CD4-positive, alpha-beta T cell (primary cell): ENCODE results near the gene TACO1. TPM values are rescaled to one million over a fixed set of nuclear protein-coding genes. Genes with fewer than 3 reads are reported as not detected.

Source experiments
- ATAC-seq: fragments of 200-7000 bp; cut with Tn5 transposase; one replicate; pipeline ENCODE4 v1.10.0; 2022; ENCODE audit warnings: mild to moderate bottlenecking; ENCODE audit not compliant: poor library complexity
- CTCF ChIA-PET: fragments of 350-600 bp; sonication (Branson Sonifier 250); formaldehyde crosslinking; loops from one replicate; lab custom pipeline; 2021; ENCODE audit warnings: antibody characterized with exemption, inconsistent platforms; lab: Charles Lee
- POLR2A ChIA-PET: fragments of 350-600 bp; sonication (Branson Sonifier 250); formaldehyde crosslinking; loops from one replicate; lab custom pipeline; 2021; ENCODE audit warnings: antibody characterized with exemption, inconsistent platforms; lab: Charles Lee
- DNase-seq, 14 experiments: peaks; one replicate each; pipeline ENCODE4 v3.0.0-alpha.2; 2013 to 2020; ENCODE audit warnings: mixed read lengths in 2 of 14
- H3K27ac ChIP-seq, 2 donors: one replicate each; pipeline versions ENCODE4 v1.5.1 to v1.7.0; 2013; ENCODE audit warnings: low read length in 2 of 2, low read depth in 1 of 2, mild to moderate bottlenecking in 1 of 2
- H3K27me3 ChIP-seq, 2 experiments: 1 replicate in 1 of 2; 2 replicates in 1 of 2; pipeline versions ENCODE4 v1.6.1 to v1.7.0; 2013; ENCODE audit warnings: low read length in 2 of 2, control low read depth in 1 of 2, mild to moderate bottlenecking in 1 of 2, moderate library complexity in 1 of 2; ENCODE audit not compliant: insufficient read depth in 2 of 2, control insufficient read depth in 1 of 2
- H3K36me3 ChIP-seq: one replicate; pipeline ENCODE4 v1.6.1; 2013; ENCODE audit warnings: low read length, control low read depth; ENCODE audit not compliant: insufficient read depth
- H3K4me1 ChIP-seq: one replicate; pipeline ENCODE4 v1.6.1; 2013; ENCODE audit warnings: low read length, control low read depth; ENCODE audit not compliant: insufficient read depth
- H3K4me3 ChIP-seq: one replicate; pipeline ENCODE4 v1.5.1; 2013; ENCODE audit warnings: mild to moderate bottlenecking, low read length, moderate library complexity
- H3K9me3 ChIP-seq, 2 experiments: 1 replicate in 1 of 2; 2 replicates in 1 of 2; pipeline versions ENCODE4 v1.6.1 to v1.7.0; 2013; ENCODE audit warnings: low read length in 2 of 2, mild to moderate bottlenecking in 2 of 2, control low read depth in 1 of 2, moderate library complexity in 1 of 2; ENCODE audit not compliant: control insufficient read depth in 1 of 2, insufficient read depth in 1 of 2
- H3K27ac Mint-ChIP-seq: one replicate; pipeline ENCODE4 v1.8.0; 2020; ENCODE audit warnings: mixed read lengths
- H3K27me3 Mint-ChIP-seq: one replicate; pipeline ENCODE4 v1.8.0; 2021; ENCODE audit warnings: mixed read lengths
- H3K36me3 Mint-ChIP-seq: one replicate; pipeline ENCODE4 v1.8.0; 2021; ENCODE audit warnings: low read depth, mixed read lengths
- H3K4me1 Mint-ChIP-seq: one replicate; pipeline ENCODE4 v1.8.0; 2021; ENCODE audit warnings: low read depth, mixed read lengths
- H3K4me3 Mint-ChIP-seq: one replicate; pipeline ENCODE4 v1.8.0; 2020; ENCODE audit warnings: mild to moderate bottlenecking, mixed read lengths
- H3K9me3 Mint-ChIP-seq: one replicate; pipeline ENCODE4 v1.8.0; 2020; ENCODE audit warnings: mixed read lengths
- intact Hi-C, 2 experiments: fragments of 100-400 bp; cut with DNase I in 1 of 2; cut with micrococcal nuclease in 1 of 2; formaldehyde crosslinking; loops; one replicate each; pipeline versions ENCODE4 v1.15.1 to v1.9.0; 2023 to 2025; cut with DNase I, micrococcal nuclease
- total RNA-seq, 174 experiments: library from RNA in 2 of 174; stranded (reverse) in 2 of 174; gene quantifications; one replicate each; pipeline ENCODE4 v1.2.3 and lab custom pipeline; 2021 to 2026
- TF ChIP-seq, protein P1 (sequence below): fragments of 200-600 bp; IDR thresholded peaks from one replicate; pipeline ENCODE4 v1.8.0; 2022; ENCODE audit warnings: antibody characterized with exemption, mild to moderate bottlenecking

TACO1 gene
- total RNA-seq, 2 experiments from 2014 or later = 11.3 to 13.2 TPM

DNA sequence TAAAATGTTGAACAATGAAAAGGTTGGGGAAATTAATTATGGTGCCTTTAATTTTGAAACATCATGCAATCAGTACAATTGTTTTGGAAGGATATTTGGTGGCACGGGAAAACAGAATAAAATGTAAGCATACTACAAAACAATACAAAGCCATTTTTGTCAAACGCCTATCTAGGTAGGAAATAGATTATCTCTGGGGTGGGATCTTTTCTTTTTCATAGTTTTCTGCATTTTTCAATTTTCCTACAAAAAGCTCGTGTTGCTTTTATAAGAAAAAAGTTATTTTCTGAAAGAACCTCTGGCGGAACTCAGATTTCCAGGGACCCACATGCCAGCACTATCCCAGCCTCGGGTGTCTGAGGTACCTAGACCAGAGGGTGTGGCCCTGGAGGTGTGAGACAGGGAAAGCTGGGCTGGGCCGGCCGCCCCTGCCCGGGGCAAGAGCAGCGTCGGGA lies 20.6 kb downstream of the TACO1 start:
- no peaks in the 10 kb centered on the region for H3K9me3 ChIP-seq
- ATAC-seq (no peak), DNase-seq (no peak)
- Mint-ChIP-seq H3K4me3 (peak overlapping the region; percentile 92), H3K9me3 (no peaks in the 10 kb centered on the region), H3K27me3 (no peaks in the 10 kb centered on the region), H3K36me3 (peaks cover 12% of the 10 kb centered on the region), H3K27ac (peak overlapping the region; percentile 25), H3K4me1 (peaks cover 37% of the 10 kb centered on the region)
- no peaks in the 10 kb centered on the region for H3K27me3 ChIP-seq
- CTCF ChIA-PET = interaction anchor here (0.7 to 2.9 kb wide), 9 partner anchors 9 to 227 kb away, joined by 3 to 13 read pairs (median 3); partner anchors contain the start of gene CYB561
- peaks cover 25% of the 10 kb centered on the region for H3K4me1 ChIP-seq
- intact Hi-C loops = loop anchor here (5.0 to 10.0 kb wide), 7 partner anchors 91 to 886 kb away; partner anchors contain the start of genes SMARCD2 (in 2 of the 2), CCDC47 (in 1 of the 2), CEP95 (in 1 of the 2) and DDX42 (in 1 of the 2)
- TF ChIP-seq, protein P1, sequence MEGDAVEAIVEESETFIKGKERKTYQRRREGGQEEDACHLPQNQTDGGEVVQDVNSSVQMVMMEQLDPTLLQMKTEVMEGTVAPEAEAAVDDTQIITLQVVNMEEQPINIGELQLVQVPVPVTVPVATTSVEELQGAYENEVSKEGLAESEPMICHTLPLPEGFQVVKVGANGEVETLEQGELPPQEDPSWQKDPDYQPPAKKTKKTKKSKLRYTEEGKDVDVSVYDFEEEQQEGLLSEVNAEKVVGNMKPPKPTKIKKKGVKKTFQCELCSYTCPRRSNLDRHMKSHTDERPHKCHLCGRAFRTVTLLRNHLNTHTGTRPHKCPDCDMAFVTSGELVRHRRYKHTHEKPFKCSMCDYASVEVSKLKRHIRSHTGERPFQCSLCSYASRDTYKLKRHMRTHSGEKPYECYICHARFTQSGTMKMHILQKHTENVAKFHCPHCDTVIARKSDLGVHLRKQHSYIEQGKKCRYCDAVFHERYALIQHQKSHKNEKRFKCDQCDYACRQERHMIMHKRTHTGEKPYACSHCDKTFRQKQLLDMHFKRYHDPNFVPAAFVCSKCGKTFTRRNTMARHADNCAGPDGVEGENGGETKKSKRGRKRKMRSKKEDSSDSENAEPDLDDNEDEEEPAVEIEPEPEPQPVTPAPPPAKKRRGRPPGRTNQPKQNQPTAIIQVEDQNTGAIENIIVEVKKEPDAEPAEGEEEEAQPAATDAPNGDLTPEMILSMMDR = no peak
- POLR2A ChIA-PET = interaction anchor here (0.8 to 3.1 kb wide), 26 partner anchors 10 to 884 kb away, joined by 3 to 69 read pairs (median 10); partner anchors contain the start of genes ACE, CCDC47, CYB561 and DCAF7
- H3K4me3 ChIP-seq = peak overlapping the region; percentile 72
- H3K36me3 ChIP-seq = no peaks in the 10 kb centered on the region
- peak overlapping the region; percentile 51 to 69 for H3K27ac ChIP-seq

DNA sequence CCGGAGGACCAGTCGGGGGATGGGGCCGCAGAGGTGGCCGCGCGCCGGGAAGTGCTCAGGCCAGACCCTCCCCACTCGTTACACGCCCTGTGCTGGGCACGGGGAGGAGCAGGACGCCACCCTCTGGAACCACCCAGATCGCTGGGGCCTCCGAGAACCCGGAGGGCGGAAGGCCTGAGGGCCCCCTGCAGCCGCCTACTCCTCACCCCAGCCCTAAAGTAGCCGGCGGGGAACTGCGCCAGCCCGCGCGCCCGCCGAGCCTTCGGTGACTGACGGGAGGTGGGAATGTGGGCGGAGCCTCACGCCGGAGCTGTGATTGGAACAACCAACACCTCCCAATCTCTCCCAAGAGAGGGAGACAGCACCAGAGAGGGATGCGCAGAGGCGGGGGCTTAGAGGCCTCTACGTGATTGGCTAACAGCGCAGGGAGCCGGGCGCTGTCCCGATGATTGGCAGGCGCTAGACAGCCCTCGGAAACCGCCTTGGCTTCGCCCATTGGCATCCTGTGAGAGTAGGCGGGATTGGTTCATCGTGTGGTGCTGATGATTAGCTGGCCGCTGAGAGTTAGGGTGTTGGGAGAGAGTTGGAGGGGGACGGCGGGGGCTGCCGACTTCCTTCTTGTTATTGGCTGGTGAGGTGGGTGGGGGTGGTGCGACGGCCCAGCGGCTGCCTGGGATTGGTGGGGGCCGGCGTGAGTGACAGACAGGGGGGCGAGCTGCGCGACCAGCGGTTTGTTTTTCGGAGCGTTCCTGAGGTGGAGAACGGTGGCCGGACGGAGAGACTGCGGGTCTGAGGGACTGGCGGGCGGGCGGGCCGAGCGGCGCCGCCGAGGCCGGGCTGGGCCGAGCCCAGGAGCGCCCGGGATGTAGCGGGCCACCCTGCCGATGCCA lies 21.2 kb downstream of the TACO1 start, which contains the start of gene MAP3K3:
TSS of gene MAP3K3 (plus strand) at position 734 of the 890 bp plus-strand sequence. CDS start 343 bp downstream, outside the sequence.
- intact Hi-C loops = loop anchor here (2.0 to 10.0 kb wide), 9 partner anchors 77 to 885 kb away; partner anchors contain the start of genes SMARCD2 (in 2 of the 2), CCDC47 (in 1 of the 2), CEP95 (in 1 of the 2) and DDX42 (in 1 of the 2)
- CTCF ChIA-PET = interaction anchor here (0.6 to 2.9 kb wide), 11 partner anchors 9 to 227 kb away, joined by 3 to 13 read pairs (median 3); partner anchors contain the start of gene CYB561
- Histone ChIP-seq H3K27ac (peak within 1 kb of the TSS; percentile 51 to 69), H3K4me3 (peak within 1 kb of the TSS; percentile 72), H3K9me3 (no peaks in the 10 kb centered on the region), H3K27me3 (no peaks in the 10 kb centered on the region), H3K4me1 (peaks cover 25% of the 10 kb centered on the region), H3K36me3 (no peaks in the 10 kb centered on the region)
- peak; percentile 90 for ATAC-seq
- H3K27ac Mint-ChIP-seq = peak within 1 kb of the TSS; percentile 88
- POLR2A ChIA-PET = interaction anchor here (0.5 to 3.1 kb wide), 41 partner anchors 10 to 1019 kb away, joined by 3 to 69 read pairs (median 6); partner anchors contain the start of genes ACE, CCDC47, CYB561 and DCAF7
- peak; percentile 91 to 100 (median 95) for DNase-seq
- H3K36me3 Mint-ChIP-seq = peaks cover 14% of the 10 kb centered on the region
- H3K9me3 Mint-ChIP-seq = no peaks in the 10 kb centered on the region
- peak within 1 kb of the TSS; percentile 99 for H3K4me3 Mint-ChIP-seq
- H3K27me3 Mint-ChIP-seq = no peaks in the 10 kb centered on the region
- TF ChIP-seq, protein P1 = no peak
- peaks cover 44% of the 10 kb centered on the region for H3K4me1 Mint-ChIP-seq
